DMS53 (cell line): ENCODE measurements around the gene ZFP36L1.
A peak's percentile ranks its signal among the peaks of the same experiment; 100 is the strongest.

Experiments used
- DNase-seq: peaks from one replicate; lab custom pipeline; 2025; lab: John Stamatoyannopoulos, UW

ZFP36L1 gene

GRCh38 chr14:68762953-68763764 lies 29.7 kb downstream of the ZFP36L1 start:
- no peak for DNase-seq

- DNase-seq, result no peak
Observed at GRCh38 chr14:68761391-68761790, 31.5 kb downstream of the ZFP36L1 start.

GRCh38 chr14:68760761-68761160 lies 32.1 kb downstream of the ZFP36L1 start:
- DNase-seq, result no peak

- no peak for DNase-seq
Observed at GRCh38 chr14:68759937-68760336, 32.9 kb downstream of the ZFP36L1 start.

- DNase-seq, result no peak
Observed at GRCh38 chr14:68759017-68759560, 33.8 kb downstream of the ZFP36L1 start.

- DNase-seq, result no peak
Observed at GRCh38 chr14:68758301-68758700, 34.6 kb downstream of the ZFP36L1 start.

GRCh38 chr14:68757618-68758081 lies 35.2 kb downstream of the ZFP36L1 start:
- DNase-seq, result no peak

- DNase-seq, result no peak
Observed at GRCh38 chr14:68756734-68757133, 36.1 kb downstream of the ZFP36L1 start.

GRCh38 chr14:68756000-68756481 lies 36.8 kb downstream of the ZFP36L1 start:
- no peak for DNase-seq

- no peak for DNase-seq
Observed at GRCh38 chr14:68755016-68755353, 37.9 kb downstream of the ZFP36L1 start.

- no peak for DNase-seq
Observed at GRCh38 chr14:68753690-68754089, 39.2 kb downstream of the ZFP36L1 start.

- no peak for DNase-seq
Observed at GRCh38 chr14:68752271-68753006, 40.4 kb downstream of the ZFP36L1 start.

- DNase-seq, result peak; percentile 25
Observed at GRCh38 chr14:68749487-68750475, 43.1 kb downstream of the ZFP36L1 start.

- DNase-seq, result no peak
Observed at GRCh38 chr14:68748691-68749090, 44.2 kb downstream of the ZFP36L1 start.

- DNase-seq, result no peak
Observed at GRCh38 chr14:68748260-68748659, 44.6 kb downstream of the ZFP36L1 start.

GRCh38 chr14:68747393-68747792 lies 45.5 kb downstream of the ZFP36L1 start:
- DNase-seq, result no peak

GRCh38 chr14:68744613-68745012 lies 48.3 kb downstream of the ZFP36L1 start:
- DNase-seq, result no peak

- no peak for DNase-seq
Observed at GRCh38 chr14:68741839-68742470, 50.9 kb downstream of the ZFP36L1 start.

GRCh38 chr14:68741477-68741791 lies 51.4 kb downstream of the ZFP36L1 start:
- DNase-seq, result no peak

GRCh38 chr14:68740788-68741476 lies 51.9 kb downstream of the ZFP36L1 start:
- DNase-seq, result no peak

GRCh38 chr14:68739701-68740100 lies 53.2 kb downstream of the ZFP36L1 start:
- DNase-seq, result no peak
